SK-N-SH (cell line): Measurements from ENCODE around the gene ACTRT3. TPM values are rescaled to one million over a fixed set of nuclear protein-coding genes. Genes with fewer than 3 reads are reported as not detected.

Experiments
- CTCF ChIA-PET: fragments of 300-600, 350-600 bp; formaldehyde crosslinking; extraction: SDS; loops from one replicate; lab custom pipeline; 2021; lab: Yijun Ruan, JAX
- POLR2A ChIA-PET: fragments of 350-600 bp; sonication (Branson Sonifier 250); formaldehyde crosslinking; extraction: SDS; loops from one replicate; lab custom pipeline; 2020; ENCODE audit warnings: antibody characterized with exemption, inconsistent platforms; lab: Yijun Ruan, JAX
- DNase-seq: peaks from one replicate; pipeline ENCODE4 v3.0.0; 2012
- H2AFZ ChIP-seq: fragments of 200-600 bp; sonication (generic); 2 replicates; pipeline ENCODE4 v1.8.1; 2016; ENCODE audit warnings: antibody characterized with exemption, mild to moderate bottlenecking, low read depth
- H3F3A ChIP-seq: fragments of 200-600 bp; sonication (generic); replicated peaks from 2 replicates; pipeline ENCODE3; 2016; ENCODE audit warnings: antibody characterized with exemption, mild to moderate bottlenecking; ENCODE audit not compliant: insufficient read depth
- H3K27ac ChIP-seq, 2 experiments: fragments of 200-500 bp in 1 of 2; fragments of 200-600 bp in 1 of 2; sonication (Bioruptor generic) in 1 of 2; sonication (generic), shearing (Covaris generic) in 1 of 2; 2 replicates each; pipeline versions ENCODE4 v1.5.1 to v1.6.1; 2014 to 2016; ENCODE audit warnings: low read depth in 2 of 2, inconsistent platforms in 1 of 2, low read length in 1 of 2, mild to moderate bottlenecking in 1 of 2, mixed read lengths in 1 of 2
- H3K27me3 ChIP-seq: fragments of 200-600 bp; sonication (generic), shearing (Covaris generic); 2 replicates; pipeline ENCODE4 v1.6.1; 2016; ENCODE audit warnings: mixed run types; ENCODE audit not compliant: insufficient read depth
- H3K36me3 ChIP-seq, 2 experiments: fragments of 200-500 bp in 1 of 2; fragments of 200-600 bp in 1 of 2; sonication (Bioruptor generic) in 1 of 2; sonication (generic) in 1 of 2; replicated peaks in 1 of 2; 2 replicates each; pipeline versions ENCODE3 to v1.5.1; 2014 to 2016; ENCODE audit warnings: low read length in 1 of 2, mild to moderate bottlenecking in 1 of 2; ENCODE audit not compliant: insufficient read depth in 2 of 2, control insufficient read depth in 1 of 2
- H3K4me1 ChIP-seq, 2 experiments: fragments of 200-500 bp in 1 of 2; fragments of 200-600 bp in 1 of 2; sonication (Bioruptor generic) in 1 of 2; sonication (generic), shearing (Covaris generic) in 1 of 2; 2 replicates each; pipeline versions ENCODE4 v1.5.1 to v1.6.1; 2014 to 2016; ENCODE audit warnings: low read depth in 1 of 2, low read length in 1 of 2, mixed run types in 1 of 2; ENCODE audit not compliant: insufficient read depth in 2 of 2, control insufficient read depth in 1 of 2
- H3K4me2 ChIP-seq: fragments of 200-600 bp; sonication (generic), shearing (Covaris generic); 2 replicates; pipeline ENCODE4 v1.6.1; 2017; ENCODE audit warnings: mixed run types
- H3K4me3 ChIP-seq, 2 experiments: fragments of 200-500 bp in 1 of 2; fragments of 200-600 bp in 1 of 2; sonication (Bioruptor generic) in 1 of 2; sonication (generic), shearing (Covaris generic) in 1 of 2; 2 replicates each; pipeline versions ENCODE4 v1.5.1 to v1.8.1; 2014 to 2016; ENCODE audit warnings: low read depth in 2 of 2, inconsistent platforms in 1 of 2, low read length in 1 of 2, mild to moderate bottlenecking in 1 of 2, mixed read lengths in 1 of 2, moderate library complexity in 1 of 2
- H3K79me2 ChIP-seq: fragments of 200-600 bp; sonication (generic); 2 replicates; pipeline ENCODE4 v1.8.1; 2017; ENCODE audit warnings: mild to moderate bottlenecking; ENCODE audit not compliant: insufficient read depth
- H3K9ac ChIP-seq: fragments of 200-600 bp; sonication (generic); 2 replicates; pipeline ENCODE4 v1.6.1; 2017; ENCODE audit warnings: mixed run types
- H3K9me2 ChIP-seq: fragments of 200-600 bp; sonication (generic); 2 replicates; pipeline ENCODE4 v1.6.1; 2017; ENCODE audit warnings: mixed run types
- H3K9me3 ChIP-seq: fragments of 200-600 bp; sonication (generic); 2 replicates; pipeline ENCODE4 v1.6.1; 2017; ENCODE audit warnings: mixed run types, mild to moderate bottlenecking, moderate library complexity
- H4K20me1 ChIP-seq: fragments of 200-600 bp; sonication (generic); 2 replicates; pipeline ENCODE4 v1.6.1; 2017; ENCODE audit warnings: mild to moderate bottlenecking, mixed run types; ENCODE audit not compliant: insufficient read depth
- CHD2 ChIP-seq: fragments of 150-350 bp; IDR thresholded peaks from 2 replicates; pipeline ENCODE4 v1.6.1; 2018; ENCODE audit warnings: low read length; ENCODE audit not compliant: partially characterized antibody
- CTCF ChIP-seq: fragments of 200-600 bp; sonication (generic); IDR thresholded peaks from 2 replicates; pipeline ENCODE4 v1.6.1; 2017; ENCODE audit warnings: antibody characterized with exemption, mild to moderate bottlenecking, moderate library complexity
- FOSL2 ChIP-seq: IDR thresholded peaks from 2 replicates; pipeline ENCODE4 v1.4.0; 2012; ENCODE audit warnings: low read depth, mild to moderate bottlenecking, moderate library complexity, borderline replicate concordance
- FOXJ3 ChIP-seq: sonication (generic); formaldehyde crosslinking; IDR thresholded peaks from 2 replicates; pipeline ENCODE4 v1.5.1; 2020; ENCODE audit warnings: mild to moderate bottlenecking, missing genetic modification reagents
- FOXM1 ChIP-seq: IDR thresholded peaks from 2 replicates; pipeline ENCODE4 v1.4.0; 2012; ENCODE audit warnings: low read depth, mild to moderate bottlenecking
- IRF3 ChIP-seq: fragments of 150-350 bp; IDR thresholded peaks from 2 replicates; pipeline ENCODE4 v1.6.1; 2016; ENCODE audit warnings: mild to moderate bottlenecking, low read depth, low read length
- MEF2A ChIP-seq: IDR thresholded peaks from 2 replicates; pipeline ENCODE4 v1.4.0; 2012; ENCODE audit warnings: low read depth, borderline replicate concordance
- NFIC ChIP-seq: IDR thresholded peaks from 2 replicates; pipeline ENCODE4 v1.4.0; 2012; ENCODE audit warnings: borderline replicate concordance
- NRF1 ChIP-seq: IDR thresholded peaks from 2 replicates; pipeline ENCODE4 v1.6.1; 2012; ENCODE audit warnings: low read depth, mild to moderate bottlenecking, low read length
- POLR2AphosphoS5 ChIP-seq: IDR thresholded peaks from 2 replicates; pipeline ENCODE4 v1.6.1; 2012; ENCODE audit warnings: low read depth, low read length
- SMC3 ChIP-seq: IDR thresholded peaks from 2 replicates; pipeline ENCODE4 v1.6.1; 2012; ENCODE audit warnings: low read depth, low read length, improper control_type of control experiment
- USF1 ChIP-seq: IDR thresholded peaks from 2 replicates; pipeline ENCODE4 v1.4.0; 2012; ENCODE audit warnings: low read depth, borderline replicate concordance
- WGBS: methylation state at CpG from one replicate; pipeline ENCODE4 v1.1.6; 2017; ENCODE audit warnings: low lambda C conversion rate; 5-methylcytosine and 5-hydroxymethylcytosine counted together
- polyA plus RNA-seq, 3 experiments: library from polyadenylated mRNA; depleted of rRNA; stranded (reverse); fragments of >200 nt; gene quantifications; 2 replicates each; pipeline ENCODE4 v1.2.3, GENCODE V29; 2012
- TF ChIP-seq, protein P1 (sequence below): IDR thresholded peaks from 2 replicates; pipeline ENCODE4 v1.6.1; 2012; ENCODE audit warnings: mild to moderate bottlenecking, low read depth, low read length, moderate library complexity
- TF ChIP-seq, protein P2 (sequence below): IDR thresholded peaks from 2 replicates; pipeline ENCODE4; 2012
- TF ChIP-seq, protein P3 (sequence below): IDR thresholded peaks from 2 replicates; pipeline ENCODE4 v1.4.0; 2012; ENCODE audit warnings: low read depth, borderline replicate concordance

The ACTRT3 gene
- polyA plus RNA-seq, 1 of the 3 experiments (the other 2 are of a cell fraction), result 1.2 TPM

GRCh38 chr3:169771497-169772304 lies 2.3 kb upstream of the ACTRT3 start (continued):
- TF ChIP-seq, protein P1, sequence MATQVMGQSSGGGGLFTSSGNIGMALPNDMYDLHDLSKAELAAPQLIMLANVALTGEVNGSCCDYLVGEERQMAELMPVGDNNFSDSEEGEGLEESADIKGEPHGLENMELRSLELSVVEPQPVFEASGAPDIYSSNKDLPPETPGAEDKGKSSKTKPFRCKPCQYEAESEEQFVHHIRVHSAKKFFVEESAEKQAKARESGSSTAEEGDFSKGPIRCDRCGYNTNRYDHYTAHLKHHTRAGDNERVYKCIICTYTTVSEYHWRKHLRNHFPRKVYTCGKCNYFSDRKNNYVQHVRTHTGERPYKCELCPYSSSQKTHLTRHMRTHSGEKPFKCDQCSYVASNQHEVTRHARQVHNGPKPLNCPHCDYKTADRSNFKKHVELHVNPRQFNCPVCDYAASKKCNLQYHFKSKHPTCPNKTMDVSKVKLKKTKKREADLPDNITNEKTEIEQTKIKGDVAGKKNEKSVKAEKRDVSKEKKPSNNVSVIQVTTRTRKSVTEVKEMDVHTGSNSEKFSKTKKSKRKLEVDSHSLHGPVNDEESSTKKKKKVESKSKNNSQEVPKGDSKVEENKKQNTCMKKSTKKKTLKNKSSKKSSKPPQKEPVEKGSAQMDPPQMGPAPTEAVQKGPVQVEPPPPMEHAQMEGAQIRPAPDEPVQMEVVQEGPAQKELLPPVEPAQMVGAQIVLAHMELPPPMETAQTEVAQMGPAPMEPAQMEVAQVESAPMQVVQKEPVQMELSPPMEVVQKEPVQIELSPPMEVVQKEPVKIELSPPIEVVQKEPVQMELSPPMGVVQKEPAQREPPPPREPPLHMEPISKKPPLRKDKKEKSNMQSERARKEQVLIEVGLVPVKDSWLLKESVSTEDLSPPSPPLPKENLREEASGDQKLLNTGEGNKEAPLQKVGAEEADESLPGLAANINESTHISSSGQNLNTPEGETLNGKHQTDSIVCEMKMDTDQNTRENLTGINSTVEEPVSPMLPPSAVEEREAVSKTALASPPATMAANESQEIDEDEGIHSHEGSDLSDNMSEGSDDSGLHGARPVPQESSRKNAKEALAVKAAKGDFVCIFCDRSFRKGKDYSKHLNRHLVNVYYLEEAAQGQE, result no peak
- TF ChIP-seq IRF3 (no peak), SMC3 (no peak), FOSL2 (peak; percentile 68; the same call in 1 of the 2 replicates), FOXJ3 (CRISPR knock-in tag) (no peak), USF1 (no peak)

DNA sequence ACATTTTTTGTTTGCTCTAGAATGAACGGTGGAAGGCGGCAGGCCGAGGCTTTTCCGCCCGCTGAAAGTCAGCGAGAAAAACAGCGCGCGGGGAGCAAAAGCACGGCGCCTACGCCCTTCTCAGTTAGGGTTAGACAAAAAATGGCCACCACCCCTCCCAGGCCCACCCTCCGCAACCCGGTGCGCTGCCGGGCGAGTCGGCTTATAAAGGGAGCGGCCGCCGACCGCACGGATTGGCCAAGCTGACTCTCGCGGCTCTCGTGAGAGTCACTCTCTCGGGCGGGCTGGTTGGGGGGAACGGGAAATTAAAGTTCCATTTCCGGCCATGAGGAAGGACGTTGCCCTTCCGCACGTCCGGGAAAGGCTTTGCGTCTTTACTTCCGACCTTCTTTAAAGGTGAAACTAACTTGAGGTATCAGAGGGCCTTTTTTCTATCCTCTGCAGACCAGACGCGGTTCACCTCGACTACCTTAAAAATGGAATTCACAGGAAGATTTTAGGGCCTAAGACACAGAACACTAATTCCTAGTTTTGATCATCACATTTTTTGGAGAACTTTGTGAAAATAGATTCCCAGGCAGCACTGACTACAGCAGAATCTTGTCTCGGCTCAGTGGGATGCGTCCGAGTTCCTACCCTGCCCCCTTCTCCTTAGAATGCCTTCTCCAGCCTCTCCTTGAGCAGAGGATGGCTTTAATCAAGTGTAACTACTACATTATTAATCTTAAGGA lies 4.3 kb downstream of the ACTRT3 start, which contains the start of gene TERC:
TSS of gene TERC (minus strand) at position 179 of the 731 bp plus-strand sequence.
- CTCF ChIA-PET, result interaction anchor here (1.2 to 2.8 kb wide), 2 partner anchors 8 to 96 kb away, joined by 3 to 13 read pairs; partner anchors contain the start of gene MYNN
- Histone ChIP-seq H3K4me3 (peak within 1 kb of the TSS; percentile 68 to 70), H3K9me2 (no peaks in the 10 kb centered on the region), H3K9ac (peak within 1 kb of the TSS; percentile 82), H3K4me2 (peak within 1 kb of the TSS; percentile 82), H3K27me3 (no peaks in the 10 kb centered on the region), H4K20me1 (no peaks in the 10 kb centered on the region), H3K9me3 (no peaks in the 10 kb centered on the region), H3K36me3 (no peaks in the 10 kb centered on the region), H3K27ac (peak within 1 kb of the TSS; percentile 58 to 86), H3K4me1 (peaks cover 0 to 5% of the 10 kb centered on the region in 2 experiments; a peak in 1 of 4 replicates), H3K79me2 (no peaks in the 10 kb centered on the region), H3F3A (peaks cover 31% of the 10 kb centered on the region), H2AFZ (peak within 1 kb of the TSS; percentile 64; the same call in 1 of the 2 replicates)
- DNase-seq, result peak; percentile 93
- POLR2A ChIA-PET, result interaction anchor here (1.5 kb wide), 2 partner anchors 47 to 202 kb away, joined by 3 to 8 read pairs; partner anchors contain the start of genes LRRC34 and LRRIQ4
- 34% methylated on average over 24 of the region's 42 CpGs for WGBS
- TF ChIP-seq FOXJ3 (CRISPR knock-in tag), result peak; percentile 26; the same call in 1 of the 2 replicates
- TF ChIP-seq CTCF, result no peak
- TF ChIP-seq NFIC, result no peak
- TF ChIP-seq, protein P2, sequence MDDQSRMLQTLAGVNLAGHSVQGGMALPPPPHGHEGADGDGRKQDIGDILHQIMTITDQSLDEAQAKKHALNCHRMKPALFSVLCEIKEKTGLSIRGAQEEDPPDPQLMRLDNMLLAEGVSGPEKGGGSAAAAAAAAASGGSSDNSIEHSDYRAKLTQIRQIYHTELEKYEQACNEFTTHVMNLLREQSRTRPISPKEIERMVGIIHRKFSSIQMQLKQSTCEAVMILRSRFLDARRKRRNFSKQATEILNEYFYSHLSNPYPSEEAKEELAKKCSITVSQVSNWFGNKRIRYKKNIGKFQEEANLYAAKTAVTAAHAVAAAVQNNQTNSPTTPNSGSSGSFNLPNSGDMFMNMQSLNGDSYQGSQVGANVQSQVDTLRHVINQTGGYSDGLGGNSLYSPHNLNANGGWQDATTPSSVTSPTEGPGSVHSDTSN, result no peak
- TF ChIP-seq MEF2A, result no peak
- no peak for TF ChIP-seq NRF1
- peak; percentile 91 for TF ChIP-seq POLR2AphosphoS5
- peak; percentile 99 for TF ChIP-seq CHD2
- TF ChIP-seq, protein P3, sequence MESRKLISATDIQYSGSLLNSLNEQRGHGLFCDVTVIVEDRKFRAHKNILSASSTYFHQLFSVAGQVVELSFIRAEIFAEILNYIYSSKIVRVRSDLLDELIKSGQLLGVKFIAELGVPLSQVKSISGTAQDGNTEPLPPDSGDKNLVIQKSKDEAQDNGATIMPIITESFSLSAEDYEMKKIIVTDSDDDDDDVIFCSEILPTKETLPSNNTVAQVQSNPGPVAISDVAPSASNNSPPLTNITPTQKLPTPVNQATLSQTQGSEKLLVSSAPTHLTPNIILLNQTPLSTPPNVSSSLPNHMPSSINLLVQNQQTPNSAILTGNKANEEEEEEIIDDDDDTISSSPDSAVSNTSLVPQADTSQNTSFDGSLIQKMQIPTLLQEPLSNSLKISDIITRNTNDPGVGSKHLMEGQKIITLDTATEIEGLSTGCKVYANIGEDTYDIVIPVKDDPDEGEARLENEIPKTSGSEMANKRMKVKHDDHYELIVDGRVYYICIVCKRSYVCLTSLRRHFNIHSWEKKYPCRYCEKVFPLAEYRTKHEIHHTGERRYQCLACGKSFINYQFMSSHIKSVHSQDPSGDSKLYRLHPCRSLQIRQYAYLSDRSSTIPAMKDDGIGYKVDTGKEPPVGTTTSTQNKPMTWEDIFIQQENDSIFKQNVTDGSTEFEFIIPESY, result peak; percentile 96
- TF ChIP-seq USF1, result no peak
- no peak for TF ChIP-seq FOXM1
